Measurements from ENCODE around the gene ITPR2. TPM values are rescaled to one million over a fixed set of nuclear protein-coding genes. Genes with fewer than 3 reads are reported as not detected.

ITPR2 gene
- total RNA-seq, 2 experiments from 2014 or later, result 25.6 to 44.7 TPM

DNA sequence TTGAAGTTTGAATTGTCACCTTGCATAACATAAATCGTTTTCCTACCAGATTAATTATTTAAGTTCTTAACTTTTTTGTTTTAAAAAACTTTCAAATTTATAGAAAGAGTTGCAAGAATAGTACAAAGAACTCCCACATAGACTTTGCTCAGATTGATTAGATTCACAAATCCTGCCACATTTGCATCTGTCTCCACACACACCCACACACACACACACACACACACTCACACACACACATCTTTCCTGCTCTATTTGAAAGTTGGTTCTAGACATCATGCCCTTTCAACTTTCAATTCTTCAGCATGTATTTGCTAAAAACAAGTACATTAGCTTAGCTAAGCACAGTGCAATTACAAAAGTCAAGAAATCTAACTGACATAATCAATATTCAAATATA is 184.0 kb downstream of the ITPR2 start:
- no peak overlapping the region for H2AFZ ChIP-seq (ENCODE audit: low read length)
- H3K4me3 ChIP-seq (ENCODE audit: low read depth, low read length, poor library complexity, severe bottlenecking), result no peak overlapping the region
- intact Hi-C loops (cut with micrococcal nuclease; ENCODE audit: unreplicated experiment), result no loop called here
- no peaks in the 10 kb centered on the region for H3K9me3 ChIP-seq (ENCODE audit: low read length)
- no peak for TF ChIP-seq EZH2phosphoT487 (IDR thresholded peaks at IDR 0.05; ENCODE audit: borderline replicate concordance, low read depth, low read length)
- TF ChIP-seq, protein P1, sequence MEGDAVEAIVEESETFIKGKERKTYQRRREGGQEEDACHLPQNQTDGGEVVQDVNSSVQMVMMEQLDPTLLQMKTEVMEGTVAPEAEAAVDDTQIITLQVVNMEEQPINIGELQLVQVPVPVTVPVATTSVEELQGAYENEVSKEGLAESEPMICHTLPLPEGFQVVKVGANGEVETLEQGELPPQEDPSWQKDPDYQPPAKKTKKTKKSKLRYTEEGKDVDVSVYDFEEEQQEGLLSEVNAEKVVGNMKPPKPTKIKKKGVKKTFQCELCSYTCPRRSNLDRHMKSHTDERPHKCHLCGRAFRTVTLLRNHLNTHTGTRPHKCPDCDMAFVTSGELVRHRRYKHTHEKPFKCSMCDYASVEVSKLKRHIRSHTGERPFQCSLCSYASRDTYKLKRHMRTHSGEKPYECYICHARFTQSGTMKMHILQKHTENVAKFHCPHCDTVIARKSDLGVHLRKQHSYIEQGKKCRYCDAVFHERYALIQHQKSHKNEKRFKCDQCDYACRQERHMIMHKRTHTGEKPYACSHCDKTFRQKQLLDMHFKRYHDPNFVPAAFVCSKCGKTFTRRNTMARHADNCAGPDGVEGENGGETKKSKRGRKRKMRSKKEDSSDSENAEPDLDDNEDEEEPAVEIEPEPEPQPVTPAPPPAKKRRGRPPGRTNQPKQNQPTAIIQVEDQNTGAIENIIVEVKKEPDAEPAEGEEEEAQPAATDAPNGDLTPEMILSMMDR (conservative IDR thresholded peaks at IDR 0.05; ENCODE audit: low read length), result no peak
- ChIA-PET CTCF (ENCODE audit: unreplicated experiment) (interaction anchor here (0.6 kb wide), 1 partner anchor 109 kb away, joined by 4 read pairs; no protein-coding TSS in a partner anchor), POLR2A (no interaction called here)
- H3K9me2 ChIP-seq (ENCODE audit: insufficient read depth, low read length), result no peaks in the 10 kb centered on the region
- H3K36me3 ChIP-seq (ENCODE audit: insufficient read depth, low read length), result peaks cover 8% of the 10 kb centered on the region; the same call in 1 of the 2 replicates
- no peak overlapping the region for H3K27ac ChIP-seq (ENCODE audit: low read depth, low read length, poor library complexity, severe bottlenecking)
- no peak overlapping the region for H3K4me2 ChIP-seq (ENCODE audit: low read length)
- no TSS peak for BruUV-seq (replicated peaks)
- H3K79me2 ChIP-seq (ENCODE audit: insufficient read depth, low read depth, low read length), result no peaks in the 10 kb centered on the region
- no peaks in the 10 kb centered on the region for H3K4me1 ChIP-seq (ENCODE audit: insufficient read depth, low read length, poor library complexity, severe bottlenecking)
- no peak for DNase-seq (ENCODE audit: low spot score)
- H4K20me1 ChIP-seq (ENCODE audit: insufficient read depth, low read length), result no peaks in the 10 kb centered on the region

DNA sequence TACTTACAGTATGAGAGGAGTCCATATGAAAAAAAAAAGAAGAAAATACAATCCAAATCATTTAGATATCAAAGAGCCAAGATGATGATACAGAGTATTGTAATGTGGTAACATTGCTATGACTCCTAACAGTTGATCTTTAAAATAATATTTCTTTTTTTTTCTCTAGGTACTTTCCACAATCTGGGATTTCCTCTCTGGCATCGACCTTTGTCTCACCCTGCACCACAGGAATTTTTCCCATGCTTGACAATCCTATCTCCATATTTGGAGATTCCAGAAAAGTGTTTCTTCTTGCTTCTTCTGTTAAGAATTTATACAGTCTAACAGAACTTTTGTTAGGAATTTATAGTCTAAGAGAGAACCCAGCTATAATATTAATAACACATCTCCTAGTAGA is 184.4 kb downstream of the ITPR2 start:
- no peaks in the 10 kb centered on the region for H3K9me3 ChIP-seq (ENCODE audit: low read length)
- intact Hi-C loops (cut with micrococcal nuclease; ENCODE audit: unreplicated experiment), result no loop called here
- peaks cover 8% of the 10 kb centered on the region; the same call in 1 of the 2 replicates for H3K36me3 ChIP-seq (ENCODE audit: insufficient read depth, low read length)
- no peaks in the 10 kb centered on the region for H4K20me1 ChIP-seq (ENCODE audit: insufficient read depth, low read length)
- TF ChIP-seq, protein P1 (conservative IDR thresholded peaks at IDR 0.05; ENCODE audit: low read length), result no peak
- TF ChIP-seq EZH2phosphoT487 (IDR thresholded peaks at IDR 0.05; ENCODE audit: borderline replicate concordance, low read depth, low read length), result no peak
- no peak overlapping the region for H3K27ac ChIP-seq (ENCODE audit: low read depth, low read length, poor library complexity, severe bottlenecking)
- DNase-seq (ENCODE audit: low spot score), result no peak
- no peaks in the 10 kb centered on the region for H3K9me2 ChIP-seq (ENCODE audit: insufficient read depth, low read length)
- H3K4me3 ChIP-seq (ENCODE audit: low read depth, low read length, poor library complexity, severe bottlenecking), result no peak overlapping the region
- POLR2A ChIA-PET, result no interaction called here
- no peak overlapping the region for H3K4me2 ChIP-seq (ENCODE audit: low read length)
- no peaks in the 10 kb centered on the region for H3K4me1 ChIP-seq (ENCODE audit: insufficient read depth, low read length, poor library complexity, severe bottlenecking)
- CTCF ChIA-PET (ENCODE audit: unreplicated experiment), result no interaction called here
- no peaks in the 10 kb centered on the region for H3K79me2 ChIP-seq (ENCODE audit: insufficient read depth, low read depth, low read length)
- H2AFZ ChIP-seq (ENCODE audit: low read length), result no peak overlapping the region
- BruUV-seq (replicated peaks), result no TSS peak

DNA sequence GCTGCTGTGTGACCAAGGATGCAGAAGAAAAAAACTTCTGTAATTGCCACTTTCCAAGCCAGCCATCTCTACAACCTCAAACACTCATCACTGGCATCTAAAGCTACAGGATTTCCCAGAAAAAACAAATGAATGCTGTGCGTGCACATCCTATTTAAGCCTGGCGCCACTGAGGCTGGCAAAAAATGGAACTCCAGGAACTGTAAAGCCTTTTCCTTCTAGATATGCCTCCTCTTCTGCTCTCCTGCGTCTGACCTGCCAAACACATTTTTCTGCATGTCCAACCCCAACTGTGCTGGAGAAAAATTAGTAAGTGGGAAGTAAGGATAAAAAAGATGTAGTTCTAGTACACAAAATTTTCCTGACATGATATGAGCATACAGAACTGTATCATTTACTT is 184.9 kb downstream of the ITPR2 start:
- no peaks in the 10 kb centered on the region for H3K9me2 ChIP-seq (ENCODE audit: insufficient read depth, low read length)
- DNase-seq (ENCODE audit: low spot score), result no peak
- no peak overlapping the region for H3K4me2 ChIP-seq (ENCODE audit: low read length)
- ChIA-PET CTCF (ENCODE audit: unreplicated experiment) (no interaction called here), POLR2A (no interaction called here)
- H3K79me2 ChIP-seq (ENCODE audit: insufficient read depth, low read depth, low read length), result no peaks in the 10 kb centered on the region
- intact Hi-C loops (cut with micrococcal nuclease; ENCODE audit: unreplicated experiment), result no loop called here
- no peak overlapping the region for H3K4me3 ChIP-seq (ENCODE audit: low read depth, low read length, poor library complexity, severe bottlenecking)
- BruUV-seq (replicated peaks), result no TSS peak
- H3K36me3 ChIP-seq (ENCODE audit: insufficient read depth, low read length), result peaks cover 8% of the 10 kb centered on the region; the same call in 1 of the 2 replicates
- TF ChIP-seq, protein P1 (conservative IDR thresholded peaks at IDR 0.05; ENCODE audit: low read length), result no peak
- TF ChIP-seq EZH2phosphoT487 (IDR thresholded peaks at IDR 0.05; ENCODE audit: borderline replicate concordance, low read depth, low read length), result no peak
- no peaks in the 10 kb centered on the region for H3K4me1 ChIP-seq (ENCODE audit: insufficient read depth, low read length, poor library complexity, severe bottlenecking)
- H3K9me3 ChIP-seq (ENCODE audit: low read length), result no peaks in the 10 kb centered on the region
- H4K20me1 ChIP-seq (ENCODE audit: insufficient read depth, low read length), result no peaks in the 10 kb centered on the region
- no peak overlapping the region for H2AFZ ChIP-seq (ENCODE audit: low read length)
- no peak overlapping the region for H3K27ac ChIP-seq (ENCODE audit: low read depth, low read length, poor library complexity, severe bottlenecking)
